Hippocampal formation (tissue), 2 donors: ENCODE data around the gene MRGPRE.

Experiments
- DNase-seq, 2 donors: peaks; one replicate each; lab custom pipeline; 2025; lab: John Stamatoyannopoulos, UW

MRGPRE gene

GRCh38 chr11:3178349-3178748, 53.9 kb downstream of the MRGPRE start:
- DNase-seq = no peak

- DNase-seq = no peak
These were observed 54.3 kb downstream of the MRGPRE start for GRCh38 chr11:3177931-3178330.
